ENCODE data around the gene XPNPEP1. TPM values are rescaled to one million over a fixed set of nuclear protein-coding genes. Genes with fewer than 3 reads are reported as not detected.

The XPNPEP1 gene
- total RNA-seq, 1 donor from 2014 or later, result 35.7 TPM

- no peaks in the 10 kb centered on the region for H3K4me1 ChIP-seq
- H3K9me3 ChIP-seq (replicated peaks), result no peaks in the 10 kb centered on the region
- no peaks in the 10 kb centered on the region for H3K27me3 ChIP-seq (ENCODE audit: low read depth)
- no peak overlapping the region for H3K27ac ChIP-seq (replicated peaks)
- TF ChIP-seq, protein P1, sequence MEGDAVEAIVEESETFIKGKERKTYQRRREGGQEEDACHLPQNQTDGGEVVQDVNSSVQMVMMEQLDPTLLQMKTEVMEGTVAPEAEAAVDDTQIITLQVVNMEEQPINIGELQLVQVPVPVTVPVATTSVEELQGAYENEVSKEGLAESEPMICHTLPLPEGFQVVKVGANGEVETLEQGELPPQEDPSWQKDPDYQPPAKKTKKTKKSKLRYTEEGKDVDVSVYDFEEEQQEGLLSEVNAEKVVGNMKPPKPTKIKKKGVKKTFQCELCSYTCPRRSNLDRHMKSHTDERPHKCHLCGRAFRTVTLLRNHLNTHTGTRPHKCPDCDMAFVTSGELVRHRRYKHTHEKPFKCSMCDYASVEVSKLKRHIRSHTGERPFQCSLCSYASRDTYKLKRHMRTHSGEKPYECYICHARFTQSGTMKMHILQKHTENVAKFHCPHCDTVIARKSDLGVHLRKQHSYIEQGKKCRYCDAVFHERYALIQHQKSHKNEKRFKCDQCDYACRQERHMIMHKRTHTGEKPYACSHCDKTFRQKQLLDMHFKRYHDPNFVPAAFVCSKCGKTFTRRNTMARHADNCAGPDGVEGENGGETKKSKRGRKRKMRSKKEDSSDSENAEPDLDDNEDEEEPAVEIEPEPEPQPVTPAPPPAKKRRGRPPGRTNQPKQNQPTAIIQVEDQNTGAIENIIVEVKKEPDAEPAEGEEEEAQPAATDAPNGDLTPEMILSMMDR (IDR thresholded peaks at IDR 0.05; ENCODE audit: borderline replicate concordance), result no peak
- intact Hi-C loops (cut with micrococcal nuclease), result no loop called here
- H3K36me3 ChIP-seq, result no peaks in the 10 kb centered on the region
- no peak for DNase-seq
- no peak overlapping the region for H3K4me3 ChIP-seq
These were observed 23.4 kb upstream of the XPNPEP1 start for GRCh38 chr10:109946680-109947079.

DNA sequence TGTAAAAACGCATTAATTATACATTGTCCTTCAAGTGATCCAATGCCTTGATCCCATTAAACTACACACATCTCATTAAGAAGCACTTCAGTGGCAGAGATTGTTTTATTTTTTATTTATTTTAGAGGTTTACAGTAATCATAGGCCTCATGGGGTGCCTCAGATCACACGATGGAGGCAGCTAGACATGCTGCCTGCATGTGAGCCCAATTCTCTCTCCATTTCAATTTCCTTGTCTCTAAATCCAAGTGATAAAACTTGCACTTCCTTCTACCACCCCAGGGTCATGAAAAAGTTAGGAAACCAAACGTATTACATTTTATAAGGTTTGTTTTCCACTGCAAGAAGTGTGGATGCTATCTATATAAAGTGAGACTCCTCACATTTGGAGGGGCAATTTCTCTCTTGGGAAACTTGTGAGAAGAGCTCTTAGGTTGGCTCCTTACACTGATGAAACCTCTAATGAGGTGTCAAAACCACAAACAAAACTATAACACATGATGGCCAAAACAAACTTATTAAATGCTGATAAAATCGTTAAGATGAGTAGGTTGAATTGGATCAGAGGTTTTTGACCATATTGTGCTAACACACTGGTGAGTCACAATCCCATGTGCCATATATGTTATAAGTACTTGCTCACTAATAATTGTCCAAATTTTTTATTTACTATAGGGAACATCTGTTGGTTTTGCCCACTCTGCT, 22.3 kb upstream of the XPNPEP1 start:
- H3K27me3 ChIP-seq (ENCODE audit: low read depth), result no peaks in the 10 kb centered on the region
- no peak overlapping the region for H3K27ac ChIP-seq (replicated peaks)
- H3K4me1 ChIP-seq, result no peaks in the 10 kb centered on the region
- DNase-seq, result no peak
- no peaks in the 10 kb centered on the region for H3K36me3 ChIP-seq
- H3K9me3 ChIP-seq (replicated peaks), result no peaks in the 10 kb centered on the region
- TF ChIP-seq, protein P1 (IDR thresholded peaks at IDR 0.05; ENCODE audit: borderline replicate concordance), result no peak
- no peak overlapping the region for H3K4me3 ChIP-seq
- intact Hi-C loops (cut with micrococcal nuclease), result no loop called here

GRCh38 chr10:109944613-109945012, 21.3 kb upstream of the XPNPEP1 start:
- Histone ChIP-seq H3K9me3 (replicated peaks) (no peaks in the 10 kb centered on the region), H3K4me3 (no peak overlapping the region), H3K27ac (replicated peaks) (no peak overlapping the region), H3K4me1 (no peaks in the 10 kb centered on the region), H3K36me3 (no peaks in the 10 kb centered on the region), H3K27me3 (ENCODE audit: low read depth) (no peaks in the 10 kb centered on the region)
- no peak for DNase-seq
- intact Hi-C loops (cut with micrococcal nuclease), result no loop called here
- TF ChIP-seq, protein P1 (IDR thresholded peaks at IDR 0.05; ENCODE audit: borderline replicate concordance), result no peak

- Histone ChIP-seq H3K27ac (replicated peaks) (no peak overlapping the region), H3K9me3 (replicated peaks) (no peaks in the 10 kb centered on the region), H3K4me3 (no peak overlapping the region), H3K4me1 (no peaks in the 10 kb centered on the region), H3K36me3 (no peaks in the 10 kb centered on the region), H3K27me3 (ENCODE audit: low read depth) (no peaks in the 10 kb centered on the region)
- intact Hi-C loops (cut with micrococcal nuclease), result no loop called here
- TF ChIP-seq, protein P1 (IDR thresholded peaks at IDR 0.05; ENCODE audit: borderline replicate concordance), result no peak
- no peak for DNase-seq
These were observed 18.0 kb upstream of the XPNPEP1 start for GRCh38 chr10:109941236-109941862.

DNA sequence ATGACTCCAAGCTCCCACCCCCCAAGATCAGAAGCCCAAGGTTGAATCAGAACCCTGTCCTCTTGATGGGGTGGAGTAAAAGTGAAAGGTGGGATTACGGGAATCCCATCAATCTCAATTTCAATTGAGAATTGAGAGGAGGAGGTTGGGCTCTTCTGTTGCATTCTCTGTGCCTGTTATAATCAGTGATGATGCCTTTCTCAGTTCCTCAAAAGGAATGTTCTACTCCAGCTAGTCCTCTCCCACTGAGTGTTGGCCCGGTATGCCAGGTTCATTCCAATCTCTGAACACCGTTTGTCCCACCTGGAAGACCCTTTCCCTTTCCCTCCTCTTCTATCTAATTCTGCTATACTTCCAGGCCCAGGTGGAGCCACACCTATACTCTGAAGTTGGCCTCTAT, 17.2 kb upstream of the XPNPEP1 start:
- Histone ChIP-seq H3K4me1 (peaks cover 5% of the 10 kb centered on the region), H3K4me3 (no peak overlapping the region), H3K36me3 (no peaks in the 10 kb centered on the region), H3K27ac (replicated peaks) (no peak overlapping the region), H3K9me3 (replicated peaks) (no peaks in the 10 kb centered on the region), H3K27me3 (ENCODE audit: low read depth) (no peaks in the 10 kb centered on the region)
- intact Hi-C loops (cut with micrococcal nuclease), result no loop called here
- TF ChIP-seq, protein P1 (IDR thresholded peaks at IDR 0.05; ENCODE audit: borderline replicate concordance), result no peak
- no peak for DNase-seq
